Fibroblast of mammary gland (primary cell): ENCODE results near the gene NABP1.

Experiments used
- DNase-seq: peaks from one replicate; pipeline ENCODE4 v3.0.0-alpha.2; 2010; ENCODE audit warnings: low read depth
- H3K4me3 ChIP-seq: 2 replicates; pipeline ENCODE4 v1.5.1; 2011; ENCODE audit warnings: low read depth, mild to moderate bottlenecking, low read length, moderate library complexity; ENCODE audit not compliant: control insufficient read depth
- CTCF ChIP-seq: conservative IDR thresholded peaks from 2 replicates; pipeline ENCODE4 v1.5.1; 2011; ENCODE audit warnings: low read depth, low read length, inconsistent platforms; ENCODE audit not compliant: control insufficient read depth, insufficient read depth

NABP1 gene

GRCh38 chr2:191703079-191703725 lies 25.3 kb downstream of the NABP1 start:
- DNase-seq = no peak
- no peak for TF ChIP-seq CTCF
- H3K4me3 ChIP-seq = no peak overlapping the region

DNA sequence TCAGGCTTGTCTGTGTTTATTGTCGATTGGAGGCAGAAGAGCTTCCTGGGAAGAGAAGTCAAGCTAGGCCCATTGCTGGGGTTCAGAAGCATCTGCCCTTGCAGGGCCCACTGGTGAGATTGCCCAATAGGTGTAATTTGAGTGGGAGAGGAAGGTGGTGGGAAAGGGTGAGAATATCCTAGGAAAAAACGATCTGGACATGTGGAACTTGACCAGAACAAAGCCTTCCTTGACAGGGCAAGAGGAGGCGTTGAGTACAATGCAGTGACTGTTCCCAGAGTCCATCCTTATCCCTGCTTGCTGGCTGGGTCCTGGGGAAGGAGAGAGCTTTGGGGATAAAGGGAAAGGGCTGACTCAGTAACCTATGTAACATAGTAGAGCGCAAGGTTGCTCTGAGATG lies 27.1 kb downstream of the NABP1 start:
- TF ChIP-seq CTCF = no peak
- no peak for DNase-seq

GRCh38 chr2:191705701-191706100 lies 27.8 kb downstream of the NABP1 start:
- DNase-seq = no peak
- no peak overlapping the region for H3K4me3 ChIP-seq
- no peak for TF ChIP-seq CTCF

More for the DNA sequence above, 27.1 kb downstream of the NABP1 start:
- no peak overlapping the region for H3K4me3 ChIP-seq

GRCh38 chr2:191706791-191707190 lies 28.9 kb downstream of the NABP1 start:
- DNase-seq = no peak
- H3K4me3 ChIP-seq = no peak overlapping the region
- TF ChIP-seq CTCF = no peak

- TF ChIP-seq CTCF = no peak
- H3K4me3 ChIP-seq = no peak overlapping the region
Observed at GRCh38 chr2:191707542-191707941, 29.6 kb downstream of the NABP1 start.

GRCh38 chr2:191710411-191710900 lies 32.5 kb downstream of the NABP1 start:
- H3K4me3 ChIP-seq = no peak overlapping the region
- DNase-seq = peak; percentile 87
- TF ChIP-seq CTCF = no peak

More at GRCh38 chr2:191707542-191707941, 29.6 kb downstream of the NABP1 start:
- DNase-seq = no peak
